ENCODE data around the gene SPX.
A peak's percentile ranks its signal among the peaks of the same experiment; 100 is the strongest.

Gene SPX

GRCh38 chr12:21526721-21527345, 737 bp downstream of the SPX start:
- Histone ChIP-seq H3K9ac (ENCODE audit: insufficient read length) (no peak overlapping the region), H3K36me3 (ENCODE audit: insufficient read depth, low read length) (no peaks in the 10 kb centered on the region), H3K27ac (no peak overlapping the region), H3K4me3 (peak overlapping the region; percentile 80; the same call in 1 of the 2 replicates), H3K9me3 (ENCODE audit: low read depth, low read length) (0 out of 2 replicates have a peak, but pooled peaks cover 3% of the 10 kb centered on the region)
- TF ChIP-seq EZH2 (IDR thresholded peaks at IDR 0.05) (no peak), POLR2AphosphoS5 (IDR thresholded peaks at IDR 0.05; ENCODE audit: borderline replicate concordance, low read depth, low read length) (no peak), FOXP2 (optimal IDR thresholded peaks at IDR 0.05; ENCODE audit: control extremely low read depth, extremely low read length, insufficient read depth) (no peak)
- no peak for DNase-seq (ENCODE audit: low read depth, low spot score)

DNA sequence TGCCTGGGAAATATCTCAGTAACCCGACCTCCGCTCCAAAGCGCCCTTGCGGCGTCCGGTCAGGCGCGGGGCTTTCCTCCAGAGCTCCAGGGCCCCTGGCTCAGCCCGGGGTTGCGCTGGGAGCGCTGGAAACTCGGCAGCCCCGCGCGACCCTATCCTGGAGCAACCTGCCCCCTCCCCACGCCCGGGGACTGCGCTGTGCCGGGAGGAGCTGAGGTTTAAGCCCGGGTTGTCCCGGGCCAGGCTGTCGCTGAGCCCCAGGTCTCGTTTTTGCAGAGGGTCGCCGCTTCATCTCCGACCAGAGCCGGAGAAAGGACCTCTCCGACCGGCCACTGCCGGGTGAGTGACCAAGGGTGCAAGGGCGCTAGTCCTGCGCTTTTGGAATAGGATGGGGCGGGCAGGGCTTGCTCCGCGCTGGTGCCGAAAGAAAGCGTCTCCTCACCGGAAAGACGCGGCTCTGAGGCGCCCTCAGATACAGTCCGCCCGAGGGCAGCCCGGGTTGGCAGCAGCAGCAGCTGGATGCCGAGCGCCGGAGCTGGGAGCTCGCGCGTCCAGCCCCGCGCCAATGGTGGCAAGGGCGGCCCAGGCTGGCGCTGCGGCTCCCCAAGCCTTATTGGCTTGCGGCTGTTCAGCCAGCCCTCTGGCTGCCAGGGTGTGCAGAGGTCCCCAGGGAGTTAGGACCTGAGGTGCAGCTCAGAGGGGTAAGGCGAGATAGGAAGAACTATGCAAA, 1.5 kb downstream of the SPX start:
- H3K4me3 ChIP-seq = peak overlapping the region; percentile 80
- 0 out of 2 replicates have a peak, but pooled peaks cover 3% of the 10 kb centered on the region for H3K9me3 ChIP-seq (ENCODE audit: low read depth, low read length)
- TF ChIP-seq FOXP2 (optimal IDR thresholded peaks at IDR 0.05; ENCODE audit: control extremely low read depth, extremely low read length, insufficient read depth) (no peak), EZH2 (IDR thresholded peaks at IDR 0.05) (no peak), POLR2AphosphoS5 (IDR thresholded peaks at IDR 0.05; ENCODE audit: borderline replicate concordance, low read depth, low read length) (no peak)
- H3K9ac ChIP-seq (ENCODE audit: insufficient read length) = no peak overlapping the region
- H3K36me3 ChIP-seq (ENCODE audit: insufficient read depth, low read length) = no peaks in the 10 kb centered on the region
- H3K27ac ChIP-seq = no peak overlapping the region
- DNase-seq (ENCODE audit: low read depth, low spot score) = peak; percentile 8

- DNase-seq (ENCODE audit: low read depth, low spot score) = no peak
- no peaks in the 10 kb centered on the region for H3K9me3 ChIP-seq (ENCODE audit: low read depth, low read length)
- TF ChIP-seq FOXP2 (optimal IDR thresholded peaks at IDR 0.05; ENCODE audit: control extremely low read depth, extremely low read length, insufficient read depth) = no peak
- no peak for TF ChIP-seq POLR2AphosphoS5 (IDR thresholded peaks at IDR 0.05; ENCODE audit: borderline replicate concordance, low read depth, low read length)
- no peak for TF ChIP-seq EZH2 (IDR thresholded peaks at IDR 0.05)
- no peaks in the 10 kb centered on the region for H3K36me3 ChIP-seq (ENCODE audit: insufficient read depth, low read length)
- no peak overlapping the region for H3K4me3 ChIP-seq
- H3K9ac ChIP-seq (ENCODE audit: insufficient read length) = no peak overlapping the region
- no peak overlapping the region for H3K27ac ChIP-seq
Observed at GRCh38 chr12:21528953-21529352, 2.9 kb downstream of the SPX start.

- TF ChIP-seq EZH2 (IDR thresholded peaks at IDR 0.05) (no peak), FOXP2 (optimal IDR thresholded peaks at IDR 0.05; ENCODE audit: control extremely low read depth, extremely low read length, insufficient read depth) (no peak), POLR2AphosphoS5 (IDR thresholded peaks at IDR 0.05; ENCODE audit: borderline replicate concordance, low read depth, low read length) (no peak)
- Histone ChIP-seq H3K36me3 (ENCODE audit: insufficient read depth, low read length) (no peaks in the 10 kb centered on the region), H3K9ac (ENCODE audit: insufficient read length) (no peak overlapping the region), H3K27ac (no peak overlapping the region), H3K4me3 (no peak overlapping the region), H3K9me3 (ENCODE audit: low read depth, low read length) (no peaks in the 10 kb centered on the region)
- no peak for DNase-seq (ENCODE audit: low read depth, low spot score)
Observed at GRCh38 chr12:21529456-21529855, 3.4 kb downstream of the SPX start.

DNA sequence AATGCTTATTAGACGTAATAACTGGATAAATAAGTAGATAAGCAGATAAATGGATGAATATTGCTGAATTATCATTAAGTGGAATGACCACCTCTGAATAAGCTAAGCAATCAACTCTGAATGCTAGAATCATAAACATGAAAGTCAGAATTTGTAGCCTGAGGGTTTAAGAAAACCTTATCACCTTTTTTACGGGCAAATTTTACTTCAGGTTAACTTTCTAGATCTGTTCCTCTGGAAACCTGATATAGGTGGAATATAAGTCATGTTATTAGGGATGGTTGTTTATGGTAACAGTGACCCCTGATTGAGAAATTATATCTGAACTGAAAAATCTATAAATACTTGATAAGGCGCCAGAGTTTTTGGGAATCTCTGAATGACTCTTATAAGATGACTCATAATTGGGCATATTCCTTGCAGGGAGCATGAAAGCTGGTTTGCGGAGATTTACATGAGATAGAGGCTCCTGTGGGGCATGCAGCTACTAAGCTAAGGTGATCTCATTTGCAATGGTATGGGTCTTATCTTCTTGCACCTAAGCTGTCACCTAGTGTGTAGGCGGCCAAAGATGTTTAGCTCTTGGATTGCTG, 12.1 kb downstream of the SPX start:
- Histone ChIP-seq H3K27ac (no peak overlapping the region), H3K9me3 (ENCODE audit: low read depth, low read length) (no peaks in the 10 kb centered on the region)

GRCh38 chr12:21539797-21540196, 13.7 kb downstream of the SPX start:
- no peak for DNase-seq (ENCODE audit: low read depth, low spot score)
- Histone ChIP-seq H3K9ac (ENCODE audit: insufficient read length) (no peak overlapping the region), H3K4me3 (no peak overlapping the region), H3K9me3 (ENCODE audit: low read depth, low read length) (no peaks in the 10 kb centered on the region), H3K36me3 (ENCODE audit: insufficient read depth, low read length) (no peaks in the 10 kb centered on the region), H3K27ac (no peak overlapping the region)
- TF ChIP-seq POLR2AphosphoS5 (IDR thresholded peaks at IDR 0.05; ENCODE audit: borderline replicate concordance, low read depth, low read length) (no peak), EZH2 (IDR thresholded peaks at IDR 0.05) (no peak), FOXP2 (optimal IDR thresholded peaks at IDR 0.05; ENCODE audit: control extremely low read depth, extremely low read length, insufficient read depth) (no peak)

More for the DNA sequence above, 12.1 kb downstream of the SPX start:
- TF ChIP-seq EZH2 (IDR thresholded peaks at IDR 0.05) = no peak
- TF ChIP-seq POLR2AphosphoS5 (IDR thresholded peaks at IDR 0.05; ENCODE audit: borderline replicate concordance, low read depth, low read length) = no peak
- no peak for TF ChIP-seq FOXP2 (optimal IDR thresholded peaks at IDR 0.05; ENCODE audit: control extremely low read depth, extremely low read length, insufficient read depth)
- Histone ChIP-seq H3K9ac (ENCODE audit: insufficient read length) (no peak overlapping the region), H3K36me3 (ENCODE audit: insufficient read depth, low read length) (no peaks in the 10 kb centered on the region), H3K4me3 (no peak overlapping the region)
- no peak for DNase-seq (ENCODE audit: low read depth, low spot score)

DNA sequence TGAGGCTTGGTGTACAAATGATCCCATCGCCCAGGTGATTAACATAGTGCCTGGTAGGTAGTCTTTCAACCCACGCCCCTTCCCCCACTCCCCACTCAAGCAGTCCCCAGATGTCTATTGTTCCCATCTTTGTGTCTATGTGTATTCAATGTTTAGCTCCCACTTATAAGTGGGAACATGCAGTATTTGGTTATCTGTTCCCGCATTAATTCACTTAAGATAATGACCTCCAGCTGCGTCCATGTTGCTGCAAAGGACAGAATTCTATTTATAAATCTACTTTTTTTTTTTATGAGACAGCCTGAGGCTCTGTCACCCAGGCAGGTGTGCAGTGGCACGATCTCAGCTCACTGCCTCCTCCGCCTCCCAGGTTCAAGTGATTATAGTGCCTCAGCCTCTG, 15.7 kb downstream of the SPX start:
- no peak overlapping the region for H3K9ac ChIP-seq (ENCODE audit: insufficient read length)
- no peak for DNase-seq (ENCODE audit: low read depth, low spot score)
- no peak overlapping the region for H3K27ac ChIP-seq
- no peak for TF ChIP-seq EZH2 (IDR thresholded peaks at IDR 0.05)
- no peak for TF ChIP-seq POLR2AphosphoS5 (IDR thresholded peaks at IDR 0.05; ENCODE audit: borderline replicate concordance, low read depth, low read length)
- TF ChIP-seq FOXP2 (optimal IDR thresholded peaks at IDR 0.05; ENCODE audit: control extremely low read depth, extremely low read length, insufficient read depth) = no peak
- H3K9me3 ChIP-seq (ENCODE audit: low read depth, low read length) = no peaks in the 10 kb centered on the region
- no peaks in the 10 kb centered on the region for H3K36me3 ChIP-seq (ENCODE audit: insufficient read depth, low read length)
- no peak overlapping the region for H3K4me3 ChIP-seq

GRCh38 chr12:21542403-21542802, 16.3 kb downstream of the SPX start:
- TF ChIP-seq EZH2 (IDR thresholded peaks at IDR 0.05) (no peak), POLR2AphosphoS5 (IDR thresholded peaks at IDR 0.05; ENCODE audit: borderline replicate concordance, low read depth, low read length) (no peak), FOXP2 (optimal IDR thresholded peaks at IDR 0.05; ENCODE audit: control extremely low read depth, extremely low read length, insufficient read depth) (no peak)
- H3K27ac ChIP-seq = no peak overlapping the region
- H3K4me3 ChIP-seq = no peak overlapping the region
- no peak overlapping the region for H3K9ac ChIP-seq (ENCODE audit: insufficient read length)
- no peaks in the 10 kb centered on the region for H3K36me3 ChIP-seq (ENCODE audit: insufficient read depth, low read length)
- H3K9me3 ChIP-seq (ENCODE audit: low read depth, low read length) = no peaks in the 10 kb centered on the region
- DNase-seq (ENCODE audit: low read depth, low spot score) = no peak
